HG03039 (cell line): Measurements from ENCODE around the gene GALC.

ENCODE experiments used
- ATAC-seq: cut with Tn5 transposase; IDR thresholded peaks from one replicate; pipeline ENCODE4 v1.9.1; 2021; ENCODE audit warnings: mild to moderate bottlenecking, moderate library complexity; ENCODE audit not compliant: unreplicated experiment

The GALC gene

DNA sequence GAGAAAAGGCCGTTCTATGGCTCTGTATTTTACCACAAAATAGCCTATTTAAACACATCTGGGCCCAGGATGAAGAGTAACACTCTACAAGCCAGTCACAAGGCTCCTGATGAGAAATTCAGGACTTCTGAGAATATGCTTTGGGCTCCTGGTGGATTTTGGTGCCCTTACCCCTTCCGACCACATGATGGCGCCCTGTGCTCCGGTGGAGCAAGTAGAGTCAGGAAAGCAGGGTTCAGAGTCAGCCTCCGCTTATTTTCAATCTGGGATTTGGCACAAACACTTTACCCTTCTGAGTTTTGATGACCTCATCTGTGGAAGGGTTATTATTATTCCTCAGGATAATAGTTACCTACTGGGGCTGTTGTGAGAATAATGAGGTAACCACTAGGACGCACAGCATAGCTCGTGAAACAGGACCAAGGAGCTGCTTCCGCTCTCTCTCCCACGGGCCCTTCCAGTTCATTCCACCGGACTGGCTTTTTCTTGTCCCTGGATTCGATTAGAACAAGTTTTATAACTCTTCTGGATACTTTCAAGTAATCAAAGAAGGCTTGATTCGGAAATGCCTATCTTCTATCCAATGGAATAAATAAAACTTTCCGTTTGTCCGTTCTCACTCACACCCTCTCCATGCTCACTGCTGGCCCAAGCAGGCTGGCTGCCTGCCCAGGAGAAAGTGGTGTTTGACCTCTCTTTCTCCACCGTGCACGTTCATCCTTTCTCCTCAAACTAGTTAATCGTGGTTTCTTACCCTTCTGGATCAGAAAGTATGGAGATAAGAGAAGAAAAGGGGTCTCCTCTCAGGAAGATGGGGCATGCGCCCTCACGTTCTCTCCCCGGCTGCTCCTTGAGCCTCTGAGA, 104.6 kb downstream of the GALC start:
- no peak for ATAC-seq

DNA sequence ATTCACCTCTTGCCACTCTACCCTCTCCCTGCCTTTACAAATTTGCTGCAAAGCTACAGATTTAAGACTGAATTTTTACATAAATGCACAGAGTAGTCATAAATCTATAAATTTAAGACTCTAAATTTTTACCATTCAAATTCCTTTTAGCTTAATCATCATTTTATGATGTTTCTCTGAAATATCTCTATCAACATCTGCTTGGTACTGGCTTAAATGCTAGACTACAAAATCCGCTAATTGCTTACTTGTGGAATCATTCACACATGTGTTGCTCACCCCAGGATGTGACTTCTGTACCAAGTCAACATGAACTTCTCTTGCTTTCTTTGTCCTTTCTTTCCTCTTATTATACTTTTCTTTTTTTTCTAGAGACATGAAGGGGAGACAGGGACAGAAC, 109.2 kb downstream of the GALC start:
- no peak for ATAC-seq
